ENCODE results near the gene SH3PXD2B.
"Not testable (repeated sequence)": the region's sequence is repeated elsewhere in the genome, so short reads cannot be mapped to it uniquely, and the experiment has no call there.

The SH3PXD2B gene

GRCh38 chr5:172361566-172362238 lies 92.6 kb downstream of the SH3PXD2B start:
- no peak for DNase-seq

GRCh38 chr5:172358345-172358744 lies 96.0 kb downstream of the SH3PXD2B start:
- no peak for DNase-seq

- DNase-seq, result no peak
Observed at GRCh38 chr5:172356527-172356926, 97.8 kb downstream of the SH3PXD2B start.

GRCh38 chr5:172356047-172356446 lies 98.3 kb downstream of the SH3PXD2B start:
- no peak for DNase-seq

GRCh38 chr5:172353846-172354245 lies 100.5 kb downstream of the SH3PXD2B start:
- DNase-seq, result no peak

- no peak for DNase-seq
Observed at GRCh38 chr5:172353271-172353812, 101.0 kb downstream of the SH3PXD2B start.

- not testable (repeated sequence) for DNase-seq
Observed at GRCh38 chr5:172352526-172352925, 101.8 kb downstream of the SH3PXD2B start.

GRCh38 chr5:172351240-172351778 lies 103.0 kb downstream of the SH3PXD2B start:
- no peak for DNase-seq

- no peak for DNase-seq
Observed at GRCh38 chr5:172350212-172351181, 103.8 kb downstream of the SH3PXD2B start.

- not testable (repeated sequence) for DNase-seq
Observed at GRCh38 chr5:172348733-172349132, 105.6 kb downstream of the SH3PXD2B start.

- no peak for DNase-seq
Observed at GRCh38 chr5:172348084-172348483, 106.2 kb downstream of the SH3PXD2B start.

GRCh38 chr5:172347496-172348052 lies 106.8 kb downstream of the SH3PXD2B start:
- DNase-seq, result no peak

GRCh38 chr5:172345881-172346280 lies 108.4 kb downstream of the SH3PXD2B start:
- DNase-seq, result no peak

GRCh38 chr5:172344855-172345409 lies 109.4 kb downstream of the SH3PXD2B start:
- DNase-seq, result no peak

GRCh38 chr5:172343741-172344140 lies 110.6 kb downstream of the SH3PXD2B start:
- DNase-seq, result no peak

- DNase-seq, result no peak
Observed at GRCh38 chr5:172342918-172343317, 111.4 kb downstream of the SH3PXD2B start.

- DNase-seq, result no peak
Observed at GRCh38 chr5:172339264-172340180, 114.8 kb downstream of the SH3PXD2B start.

GRCh38 chr5:172336676-172337285 lies 117.5 kb downstream of the SH3PXD2B start:
- DNase-seq, result no peak

- no peak for DNase-seq
Observed at GRCh38 chr5:172336264-172336663, 118.1 kb downstream of the SH3PXD2B start.

GRCh38 chr5:172335721-172336120 lies 118.6 kb downstream of the SH3PXD2B start:
- DNase-seq, result no peak

- DNase-seq, result no peak
Observed at GRCh38 chr5:172334641-172335040, 119.7 kb downstream of the SH3PXD2B start.
